Stimulated activated CD4-positive, alpha-beta T cell treated with anti-CD3 and anti-CD28 coated beads, Interleukin-2, amount 100 ng/mL, for 4 hours (primary cell): ENCODE data around the gene NFATC2IP.
A peak's percentile ranks its signal among the peaks of the same experiment; 100 is the strongest.

Experiments used
- DNase-seq: peaks from one replicate; pipeline ENCODE4 v3.0.0-alpha.2; 2020; ENCODE audit warnings: low read depth

NFATC2IP gene

DNA sequence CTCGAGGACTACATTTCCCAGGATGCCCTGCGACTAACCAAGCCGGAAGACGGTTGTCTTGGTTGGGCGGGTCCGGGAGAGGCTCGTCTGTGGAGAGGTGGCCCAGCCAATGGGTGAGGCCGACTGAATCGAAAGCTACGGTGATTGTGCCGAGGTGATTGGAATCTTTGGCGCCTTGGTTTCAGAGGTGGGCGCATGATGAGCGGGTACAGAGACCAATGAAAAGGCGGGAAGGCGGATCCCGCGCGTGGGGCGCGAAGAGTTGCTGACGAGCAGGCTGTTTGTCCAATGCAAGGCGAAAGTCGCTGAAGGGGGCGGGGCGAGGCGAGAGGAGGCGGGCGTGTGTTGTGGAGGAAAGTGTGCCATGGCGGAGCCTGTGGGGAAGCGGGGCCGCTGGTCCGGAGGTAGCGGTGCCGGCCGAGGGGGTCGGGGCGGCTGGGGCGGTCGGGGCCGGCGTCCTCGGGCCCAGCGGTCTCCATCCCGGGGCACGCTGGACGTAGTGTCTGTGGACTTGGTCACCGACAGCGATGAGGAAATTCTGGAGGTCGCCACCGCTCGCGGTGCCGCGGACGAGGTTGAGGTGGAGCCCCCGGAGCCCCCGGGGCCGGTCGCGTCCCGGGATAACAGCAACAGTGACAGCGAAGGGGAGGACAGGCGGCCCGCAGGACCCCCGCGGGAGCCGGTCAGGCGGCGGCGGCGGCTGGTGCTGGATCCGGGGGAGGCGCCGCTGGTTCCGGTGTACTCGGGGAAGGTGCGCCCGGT is at the start of gene NFATC2IP:
Gene NFATC2IP, plus strand, starts transcription at position 290 of the 762 bp plus-strand sequence. Its CDS starts 75 bp downstream, at position 365.
- peak; percentile 99 for DNase-seq

GRCh38 chr16:28901862-28902261 is 48.9 kb upstream of the NFATC2IP start:
- no peak for DNase-seq

GRCh38 chr16:28902909-28903308 is 47.8 kb upstream of the NFATC2IP start:
- DNase-seq = no peak

DNA sequence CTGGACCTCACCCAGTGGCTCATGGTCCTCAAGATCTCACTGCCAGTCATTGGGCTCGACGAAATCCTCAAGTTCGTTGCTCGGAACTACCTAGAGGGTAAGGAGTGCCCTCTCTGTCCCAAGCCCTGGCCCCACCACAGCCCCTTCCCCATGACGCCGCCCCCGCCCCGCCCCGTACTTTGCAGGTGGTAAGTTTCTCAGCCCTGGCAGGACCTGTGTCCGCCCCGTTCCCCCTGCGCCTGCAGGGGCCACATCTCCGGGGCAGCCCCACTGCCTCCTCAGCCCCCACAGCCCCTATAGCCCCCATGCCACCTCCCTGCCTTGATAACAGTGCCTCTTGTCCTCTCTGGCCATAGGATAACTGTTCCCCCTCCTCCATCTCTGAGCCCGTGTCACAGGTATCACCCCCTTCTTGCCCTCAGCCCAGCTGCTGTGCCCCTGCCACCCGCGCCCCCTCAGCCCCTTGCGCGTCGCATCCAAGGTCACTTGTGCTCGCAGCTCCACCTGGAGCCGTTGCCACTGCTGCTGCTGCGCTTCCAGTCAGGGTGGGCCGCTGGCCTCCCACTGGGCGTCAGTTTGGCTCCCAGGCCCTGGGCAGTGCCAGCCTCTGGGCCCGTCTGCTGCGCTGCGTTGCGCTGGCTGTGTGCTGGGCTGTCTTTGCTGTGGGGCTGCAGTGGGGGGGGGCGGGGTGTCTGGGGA is 47.2 kb upstream of the NFATC2IP start:
- no peak for DNase-seq

- no peak for DNase-seq
These were observed 46.4 kb upstream of the NFATC2IP start for GRCh38 chr16:28904363-28904762.

DNA sequence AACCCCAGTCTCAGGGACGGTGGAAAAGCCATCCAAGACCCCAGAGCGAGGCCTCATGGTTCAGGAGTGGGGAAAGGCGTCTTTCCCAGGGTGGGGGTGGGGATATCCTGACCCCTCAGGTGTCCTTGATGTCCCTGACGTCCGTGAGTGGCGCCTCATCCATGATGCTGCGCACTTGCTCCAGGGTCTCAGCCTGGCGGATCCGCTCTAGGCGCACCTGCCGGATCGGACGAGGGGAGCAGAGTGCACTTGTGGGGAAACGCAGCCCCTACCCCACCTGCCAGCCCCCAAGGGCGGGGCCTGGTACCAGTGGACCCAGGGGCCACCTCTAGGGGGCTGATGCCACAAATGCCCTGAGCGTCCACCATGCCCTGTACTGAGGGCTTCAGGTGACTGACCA is 45.9 kb upstream of the NFATC2IP start:
- DNase-seq = no peak

GRCh38 chr16:28905229-28905754 is 45.4 kb upstream of the NFATC2IP start:
- DNase-seq = no peak

- DNase-seq = no peak
These were observed 44.9 kb upstream of the NFATC2IP start for GRCh38 chr16:28905800-28906372.

DNA sequence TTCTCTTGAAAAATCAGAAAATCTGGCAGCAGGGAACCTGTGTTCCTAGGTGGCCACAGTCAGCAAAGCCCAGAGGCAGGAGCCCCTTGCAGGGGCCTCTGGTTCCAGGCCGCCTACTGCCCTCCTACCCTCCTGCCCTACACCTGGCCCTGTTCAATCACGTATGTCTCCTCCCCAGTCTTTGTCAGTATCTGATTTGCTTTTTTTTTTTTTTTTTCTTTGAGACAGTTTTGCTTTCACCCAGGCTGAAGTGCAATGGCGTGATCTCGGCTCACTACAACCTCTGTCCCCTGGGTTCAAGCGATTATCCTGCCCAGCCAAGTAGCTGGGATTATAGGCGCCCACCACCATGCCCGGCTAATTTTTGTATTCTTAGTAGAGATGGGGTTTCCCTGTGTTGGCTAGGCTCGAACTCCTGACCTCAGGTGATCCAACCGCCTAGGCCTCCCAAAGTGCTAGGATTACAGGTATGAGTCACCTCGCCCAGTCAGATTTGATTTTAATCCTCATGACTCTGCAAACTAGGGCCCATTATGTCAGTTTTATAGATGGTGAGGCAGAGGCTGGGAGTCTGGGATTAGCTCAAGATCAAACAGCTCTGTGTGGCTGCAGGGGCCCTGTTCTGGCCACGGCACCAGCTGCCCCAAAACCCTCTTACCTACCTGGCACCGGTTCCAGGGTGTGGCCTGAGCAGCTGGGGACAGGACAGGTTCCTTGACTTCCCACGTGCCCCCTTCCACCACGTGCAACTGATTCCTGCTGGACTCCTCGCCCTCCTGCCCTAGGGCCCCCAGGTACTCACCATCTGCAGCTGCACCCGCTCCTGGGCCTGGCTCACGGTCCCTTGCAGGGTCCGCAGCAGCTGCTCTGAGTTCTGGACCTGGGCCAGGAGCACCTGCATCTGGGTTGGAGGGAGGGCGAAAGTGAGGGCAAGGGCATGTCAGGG is 40.4 kb upstream of the NFATC2IP start:
- no peak for DNase-seq

DNA sequence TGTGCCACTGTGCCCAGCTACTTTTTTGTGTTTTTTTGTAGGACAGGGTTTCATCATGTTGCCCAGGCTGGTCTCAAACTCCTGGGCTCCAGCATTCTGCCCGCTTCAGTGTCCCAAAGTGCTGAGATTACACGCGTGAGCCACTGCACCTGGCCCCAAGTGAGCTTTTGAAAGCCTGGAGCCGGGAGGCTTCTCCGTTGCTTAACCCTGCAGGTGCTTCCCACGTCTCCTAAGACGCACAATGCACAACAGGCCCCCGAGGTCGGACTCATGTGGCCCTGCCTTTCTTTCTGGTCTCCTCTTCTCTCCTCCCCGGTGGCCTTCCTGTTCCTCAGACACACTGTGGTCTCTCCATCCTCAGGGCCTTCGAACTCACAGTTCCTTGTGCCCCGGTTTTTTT is 38.2 kb upstream of the NFATC2IP start:
- no peak for DNase-seq

DNA sequence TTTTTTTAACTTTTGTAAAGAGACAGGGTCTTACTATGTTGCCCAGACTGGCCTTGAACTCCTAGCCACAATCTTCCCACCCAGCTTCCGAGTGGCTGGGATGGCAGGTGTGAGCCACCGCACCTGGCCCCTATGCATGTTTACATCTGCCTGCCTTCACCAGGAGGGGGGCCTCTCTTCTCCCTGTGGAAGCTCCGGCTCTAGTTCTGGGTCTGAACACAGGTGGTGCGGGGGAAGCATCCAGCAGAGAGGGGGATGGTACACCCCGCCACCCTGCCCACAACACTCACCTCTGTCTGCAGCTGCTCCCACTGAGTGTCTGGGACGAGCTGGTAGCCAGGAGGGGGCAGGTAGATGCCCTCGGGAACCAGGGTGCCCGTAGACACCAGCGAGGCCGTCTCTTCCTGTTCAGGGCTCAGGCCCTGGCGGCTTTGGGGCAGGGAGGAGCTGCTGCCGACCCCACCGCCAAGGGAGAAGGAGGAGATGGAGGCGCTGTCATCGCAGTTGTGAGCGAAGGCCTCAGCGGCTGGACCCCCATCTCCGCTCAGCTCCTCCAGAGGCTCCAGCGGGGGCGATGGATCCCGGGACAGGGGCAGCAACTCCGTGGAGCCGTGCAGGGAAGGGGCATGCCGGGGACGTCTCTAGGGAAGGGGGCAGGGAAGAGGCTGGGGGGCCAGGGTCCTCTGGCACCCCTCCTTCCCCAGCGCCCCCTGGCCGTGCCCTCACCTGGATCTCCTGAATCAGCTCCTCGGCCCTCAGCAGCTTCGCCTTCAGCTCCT is 36.6 kb upstream of the NFATC2IP start:
- no peak for DNase-seq

DNA sequence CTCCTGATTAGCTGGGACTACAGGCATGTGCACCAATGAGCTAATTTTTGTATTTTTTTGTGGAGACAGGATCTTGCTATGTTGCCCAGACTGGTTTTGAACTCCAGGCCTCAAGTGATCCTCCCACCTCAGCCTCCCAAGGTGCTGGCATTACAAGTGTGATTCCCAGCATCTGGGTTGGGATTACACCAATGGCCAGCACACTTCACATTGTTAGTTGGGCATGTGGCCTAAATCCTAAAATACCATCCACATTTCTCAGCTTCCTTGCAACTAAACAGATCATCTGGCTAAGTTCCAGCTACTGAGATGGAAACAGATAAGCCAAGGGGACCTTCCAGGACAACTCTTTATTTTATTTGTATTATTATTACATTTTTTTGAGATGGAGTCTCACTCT is 35.6 kb upstream of the NFATC2IP start:
- no peak for DNase-seq

- DNase-seq = no peak
These were observed 33.6 kb upstream of the NFATC2IP start for GRCh38 chr16:28917095-28917494.

DNA sequence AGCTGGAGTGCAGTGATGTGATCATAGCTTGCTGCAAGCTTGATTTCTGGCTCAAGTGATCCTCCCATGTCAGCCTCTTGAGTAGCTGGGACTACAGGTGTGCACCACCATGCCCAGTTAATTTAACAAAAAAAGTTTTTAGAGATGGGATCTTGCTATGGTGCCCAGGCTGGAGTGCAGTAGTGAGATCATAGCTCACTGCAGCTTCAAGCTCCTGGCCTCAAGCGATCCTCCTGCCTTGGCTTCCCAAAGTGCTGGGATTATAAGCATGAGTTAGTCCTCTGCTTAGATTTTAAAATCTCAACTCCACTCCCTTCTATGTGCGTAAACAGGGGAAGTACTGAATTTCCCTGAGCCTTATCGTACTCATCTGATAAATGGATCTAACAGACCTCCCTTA is 32.0 kb upstream of the NFATC2IP start:
- no peak for DNase-seq

GRCh38 chr16:28923231-28923587 is 27.5 kb upstream of the NFATC2IP start:
- no peak for DNase-seq

DNA sequence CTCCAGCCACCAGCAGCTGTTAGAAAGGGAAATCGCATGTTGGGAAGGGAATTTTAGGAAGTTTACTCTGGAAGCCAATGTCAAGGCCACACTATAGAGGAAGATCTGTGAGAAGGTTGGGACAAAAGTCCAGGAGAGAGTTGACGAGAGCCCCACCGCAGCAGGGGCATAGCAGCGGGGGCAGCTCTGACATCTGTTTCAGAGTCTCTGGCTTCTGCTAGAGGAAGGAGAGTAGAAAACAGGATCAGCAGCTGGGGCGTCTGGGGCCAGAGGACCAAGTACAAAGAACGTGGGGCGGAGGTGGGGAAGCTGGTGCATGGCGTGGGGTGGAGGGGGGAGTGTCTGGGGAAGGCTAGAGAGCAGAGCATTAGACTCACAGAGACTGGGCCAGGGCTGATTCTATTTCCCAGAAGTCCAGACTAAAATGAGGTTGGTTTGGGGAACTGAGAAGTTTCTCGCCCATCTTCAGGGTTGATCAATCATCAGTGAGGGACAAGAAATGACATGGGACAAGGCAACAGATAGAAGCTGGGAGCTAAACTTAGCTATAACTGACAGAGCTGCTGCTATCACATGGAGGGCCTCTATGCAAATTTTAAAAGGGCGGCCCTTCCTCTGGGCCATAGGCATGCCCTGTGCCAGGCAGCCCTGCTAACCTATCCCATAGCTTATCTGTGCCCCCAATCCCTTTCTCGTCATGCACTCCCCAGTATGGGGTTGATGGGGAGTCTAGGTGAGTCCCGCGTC is 26.9 kb upstream of the NFATC2IP start:
- no peak for DNase-seq

DNA sequence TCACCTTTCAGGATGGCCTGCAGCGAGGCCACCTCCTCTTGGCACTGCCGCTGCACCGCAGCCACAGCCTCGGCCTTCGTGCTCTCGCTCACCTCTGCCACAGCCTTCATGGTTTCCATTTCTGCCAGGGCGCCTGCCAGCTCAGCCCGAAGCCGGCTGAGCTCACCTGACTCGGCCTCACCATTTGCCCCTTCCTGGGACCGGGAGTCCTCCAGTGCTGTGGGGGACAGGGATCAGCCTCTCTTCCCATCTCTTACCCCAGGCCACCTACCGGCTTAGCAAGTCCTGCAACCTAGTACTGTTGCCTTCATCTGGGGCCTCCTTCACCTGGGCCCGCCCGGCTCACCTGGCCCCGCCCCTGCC is 26.4 kb upstream of the NFATC2IP start:
- no peak for DNase-seq

- peak; percentile 84 for DNase-seq
These were observed 25.9 kb upstream of the NFATC2IP start, which contains the start of gene RABEP2 for GRCh38 chr16:28924762-28925385. RABEP2 (minus strand) TSS chr16:28925238; CDS start chr16:28925163, 75 bp downstream.

DNA sequence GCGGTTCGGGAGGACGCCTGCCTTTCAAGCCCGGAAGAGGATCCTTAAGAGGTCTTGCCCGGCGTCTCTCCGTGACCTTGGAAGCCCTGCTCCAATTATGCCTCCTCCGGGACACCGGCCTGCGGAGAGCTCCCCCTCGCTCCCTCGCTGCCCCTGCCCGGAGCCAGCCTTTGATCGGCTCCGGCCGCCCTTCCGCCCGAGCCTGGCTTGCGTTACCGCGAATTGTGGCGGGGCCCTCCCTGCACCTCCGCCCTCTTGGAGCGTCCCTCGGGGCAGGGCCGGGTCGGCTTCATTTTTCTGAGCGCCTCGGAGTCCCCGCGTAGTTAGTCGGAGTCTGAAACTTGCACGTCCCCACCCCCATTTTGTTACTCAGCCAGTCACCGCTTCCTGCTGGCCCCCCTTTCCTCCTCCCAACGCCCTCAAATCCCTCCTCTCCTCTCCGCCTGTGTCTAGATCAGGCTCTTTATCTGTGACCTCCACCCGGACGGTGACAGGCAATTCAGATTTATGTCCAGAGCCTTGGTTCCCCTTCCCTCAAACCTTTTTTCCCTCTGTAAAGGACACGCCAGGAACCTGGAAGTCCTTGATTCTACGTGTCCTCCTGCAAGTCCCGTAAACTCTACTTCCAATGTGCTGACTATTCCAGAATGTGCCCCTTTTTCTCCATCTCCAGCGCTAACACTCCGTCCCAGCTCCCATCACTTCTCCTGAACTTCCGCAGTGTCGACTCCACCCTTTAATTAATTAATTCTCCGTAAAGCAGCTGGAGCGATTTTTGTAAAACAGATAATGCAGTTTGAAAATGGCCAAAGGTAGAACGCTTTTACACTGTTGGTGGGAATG is 25.1 kb upstream of the NFATC2IP start:
- peak; percentile 67 for DNase-seq
